LoVo (cell line): ENCODE results near the gene AR.

Experiments
- DNase-seq: peaks from one replicate; pipeline ENCODE4 v3.0.0-alpha.2; 2016; ENCODE audit warnings: low spot score

AR gene

DNA sequence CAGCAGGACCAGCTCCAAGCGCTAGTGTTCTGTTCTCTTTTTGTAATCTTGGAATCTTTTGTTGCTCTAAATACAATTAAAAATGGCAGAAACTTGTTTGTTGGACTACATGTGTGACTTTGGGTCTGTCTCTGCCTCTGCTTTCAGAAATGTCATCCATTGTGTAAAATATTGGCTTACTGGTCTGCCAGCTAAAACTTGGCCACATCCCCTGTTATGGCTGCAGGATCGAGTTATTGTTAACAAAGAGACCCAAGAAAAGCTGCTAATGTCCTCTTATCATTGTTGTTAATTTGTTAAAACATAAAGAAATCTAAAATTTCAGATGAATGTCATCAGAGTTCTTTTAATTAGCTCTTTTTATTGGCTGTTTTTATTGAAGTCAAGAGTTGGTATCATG is 186.5 kb downstream of the AR start:
- no peak for DNase-seq

DNA sequence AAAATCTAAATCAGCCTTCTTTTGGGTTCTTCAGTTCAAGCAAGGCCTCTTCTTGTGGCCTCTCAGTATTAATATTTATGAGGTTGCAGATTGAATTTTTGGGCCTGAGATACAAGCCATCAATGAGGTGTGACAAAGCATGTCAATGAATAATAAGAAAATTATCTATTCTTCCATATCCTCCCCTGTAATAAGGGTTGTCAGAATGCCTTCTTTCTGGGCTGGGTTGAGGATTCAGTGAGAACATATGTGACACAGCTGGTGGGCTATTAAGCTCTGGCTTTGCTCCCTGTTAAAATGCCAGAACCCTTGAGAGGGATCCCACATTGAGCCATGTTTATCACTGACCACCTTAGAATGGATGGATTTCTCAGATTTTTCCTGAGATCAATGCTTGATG is 187.2 kb downstream of the AR start:
- DNase-seq: no peak

DNA sequence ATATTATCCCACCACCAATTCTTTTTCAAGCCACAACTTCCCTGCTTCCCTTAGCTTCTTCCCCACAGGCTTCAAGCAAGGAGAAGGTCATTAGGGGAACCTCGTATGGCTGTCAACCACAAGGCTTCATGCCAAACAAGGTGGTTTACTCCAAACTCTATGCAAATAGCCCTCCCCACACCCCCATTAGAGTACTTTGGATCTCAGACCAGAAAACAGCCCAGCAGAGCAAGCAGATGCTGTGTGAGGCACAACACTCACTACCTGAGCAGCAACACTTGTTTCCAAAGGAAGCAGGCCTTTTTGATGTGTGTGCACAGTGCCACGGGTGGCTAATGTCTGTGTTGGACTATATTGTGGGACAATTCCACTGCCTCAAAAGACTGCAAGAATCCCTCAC is 189.0 kb downstream of the AR start:
- DNase-seq: no peak

DNA sequence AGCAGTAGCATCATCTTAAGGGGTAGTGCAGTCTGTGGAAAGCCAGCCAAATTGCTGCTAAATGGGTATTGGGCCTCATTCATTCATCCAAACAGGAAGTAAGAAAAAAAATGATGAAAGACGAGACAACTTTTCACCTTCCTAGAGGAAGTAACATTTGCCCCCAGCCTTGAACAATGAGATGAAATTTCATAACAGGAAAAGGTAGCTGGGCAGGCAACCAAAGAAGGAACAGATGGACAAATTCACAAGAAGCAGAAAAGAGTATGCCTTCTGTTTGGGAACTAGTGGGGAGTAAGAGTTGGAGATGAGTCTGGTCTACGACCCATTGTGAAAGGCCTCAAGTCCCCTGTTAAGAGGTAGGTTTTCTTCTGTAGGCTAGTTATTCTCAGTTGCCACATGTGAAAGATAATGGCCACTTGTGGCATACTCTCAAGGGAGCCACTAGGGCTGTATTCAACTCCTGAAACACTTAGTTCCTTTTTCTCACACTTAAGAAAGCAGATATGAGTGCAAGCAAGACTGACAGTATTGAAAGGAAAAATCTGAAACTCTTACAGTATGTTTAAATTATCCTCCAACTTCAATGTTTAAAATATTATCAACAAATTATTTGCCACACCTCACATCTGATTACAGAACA is 190.4 kb downstream of the AR start:
- no peak for DNase-seq

DNA sequence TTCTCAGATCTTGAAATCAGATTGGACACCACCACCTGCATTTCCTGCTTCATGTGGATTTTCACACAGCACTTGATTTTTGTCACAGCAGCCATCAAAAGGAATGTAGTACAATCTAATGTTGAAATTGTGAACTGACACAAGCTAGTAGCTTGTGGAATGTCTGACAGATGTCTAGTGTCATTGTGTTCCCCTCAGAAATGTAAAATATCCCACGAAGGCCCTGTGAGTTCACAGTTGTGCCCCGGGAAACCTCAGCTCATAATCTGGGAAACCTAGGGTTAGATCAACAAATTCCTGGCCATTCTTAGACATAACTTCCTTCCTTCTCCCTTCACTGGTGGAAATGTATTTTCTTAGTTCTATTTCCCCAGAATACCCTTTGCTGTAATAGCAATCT is 205.7 kb downstream of the AR start:
- no peak for DNase-seq

DNA sequence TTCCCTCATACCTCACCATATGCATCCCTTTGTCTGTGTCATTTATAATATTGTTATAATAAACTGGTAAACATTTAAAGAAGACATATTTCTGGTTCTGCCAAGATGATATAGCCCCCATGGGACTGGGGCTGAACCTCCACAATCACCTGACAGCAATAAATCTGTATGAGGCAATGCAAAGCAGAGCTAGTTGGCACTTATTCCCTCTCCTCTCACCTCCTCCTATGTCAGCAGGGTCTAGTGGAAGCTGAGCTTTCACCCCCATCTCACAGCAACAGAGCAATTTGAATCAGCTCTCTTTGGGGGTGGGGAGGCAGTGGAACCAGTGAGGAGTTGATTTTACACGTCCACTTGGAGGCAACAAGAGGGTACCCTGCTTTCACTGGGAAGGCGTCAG is 206.9 kb downstream of the AR start:
- no peak for DNase-seq

DNA sequence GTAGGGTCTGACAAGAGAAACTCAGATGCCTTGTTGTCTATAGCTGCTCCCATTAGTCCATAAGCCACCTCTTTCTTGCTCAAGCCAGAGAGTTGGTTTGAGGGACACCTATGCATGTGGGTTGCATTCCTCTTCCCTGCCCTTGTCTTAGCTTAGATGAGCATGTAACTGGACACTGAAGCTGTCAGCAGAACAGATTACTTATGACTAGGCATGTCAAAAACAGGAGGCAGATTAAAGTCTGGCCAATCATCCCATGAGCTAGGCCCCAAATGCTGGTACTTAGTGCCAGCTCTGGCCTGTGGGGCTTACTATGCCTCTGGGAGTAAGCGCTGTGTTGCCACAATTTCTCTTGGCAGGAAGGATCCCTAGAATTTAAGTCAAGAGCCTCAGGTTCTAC is 215.2 kb downstream of the AR start:
- no peak for DNase-seq

DNA sequence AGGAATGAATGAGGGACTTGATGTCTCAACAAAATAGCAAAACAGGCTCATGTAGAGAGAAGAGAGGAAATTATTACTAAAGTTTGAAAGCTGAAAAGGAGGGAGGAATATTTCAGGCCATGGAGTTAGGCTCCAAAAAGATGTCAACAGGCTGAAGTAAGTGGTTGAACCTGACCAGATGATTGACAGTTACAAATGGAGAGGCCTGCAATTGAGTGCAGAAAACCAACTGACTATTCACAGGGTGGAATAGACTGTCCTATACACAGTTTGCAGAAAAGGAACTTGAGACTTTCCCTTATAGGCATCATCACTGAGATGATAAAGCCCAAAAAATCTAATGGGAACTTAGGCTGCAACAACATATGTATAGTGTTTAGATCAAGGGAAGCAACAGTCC is 233.3 kb downstream of the AR start:
- no peak for DNase-seq

DNA sequence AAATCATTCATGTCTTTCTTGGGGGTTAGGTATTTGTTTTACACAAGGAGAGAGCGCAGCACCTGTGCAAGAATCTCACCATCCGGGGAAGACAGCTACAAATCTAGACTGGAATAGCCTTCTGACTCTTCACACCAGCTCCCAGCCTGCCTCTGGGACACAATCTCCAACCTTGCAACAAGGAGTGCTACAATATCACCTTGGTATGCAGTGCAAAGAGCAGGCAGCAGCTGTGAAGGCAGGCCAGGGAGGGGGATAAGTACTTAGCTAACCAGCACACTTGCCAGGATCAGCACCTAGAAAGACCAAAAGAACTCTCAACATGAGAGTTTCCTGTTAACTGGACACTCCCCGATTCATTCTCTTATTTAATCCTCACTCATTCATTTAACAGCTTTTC is 235.3 kb downstream of the AR start:
- no peak for DNase-seq
